Naive thymus-derived CD8-positive, alpha-beta T cell (primary cell): ENCODE results near the gene RRP36. TPM values are rescaled to one million over a fixed set of nuclear protein-coding genes. Genes with fewer than 3 reads are reported as not detected.

Experiments used
- ATAC-seq, 2 donors: fragments of 150-1000 bp; cut with Tn5 transposase in 1 of 2; sonication (Bioruptor Pico), chemical (Tn5 transposase) in 1 of 2; 1 replicate in 1 of 2; 2 replicates in 1 of 2; pipeline ENCODE4 v1.10.0; 2021; ENCODE audit warnings: mild to moderate bottlenecking in 2 of 2, moderate library complexity in 2 of 2
- POLR2A ChIA-PET: fragments of 350-600 bp; sonication (Branson Sonifier 250); formaldehyde crosslinking; loops from one replicate; lab custom pipeline; 2021; ENCODE audit warnings: antibody characterized with exemption; lab: Charles Lee
- DNase-seq, 10 donors: peaks; one replicate each; pipeline versions ENCODE4 v3.0.0 to v3.0.0-alpha.2; 2020 to 2022
- H3K27ac Mint-ChIP-seq, 10 donors: one replicate each; pipeline ENCODE4 v1.8.0; 2020 to 2022; ENCODE audit warnings: mild to moderate bottlenecking in 10 of 10, mixed read lengths in 10 of 10, moderate library complexity in 4 of 10, inconsistent platforms in 1 of 10
- H3K27me3 Mint-ChIP-seq, 5 donors: one replicate each; pipeline ENCODE4 v1.8.0; 2021 to 2022; ENCODE audit warnings: mixed read lengths in 5 of 5
- H3K36me3 Mint-ChIP-seq, 3 donors: one replicate each; pipeline ENCODE4 v1.8.0; 2020 to 2022; ENCODE audit warnings: mixed read lengths in 3 of 3, mild to moderate bottlenecking in 2 of 3, inconsistent platforms in 1 of 3
- H3K4me1 Mint-ChIP-seq, 4 donors: one replicate each; pipeline ENCODE4 v1.8.0; 2021 to 2022; ENCODE audit warnings: mixed read lengths in 4 of 4
- H3K4me3 Mint-ChIP-seq, 10 donors: one replicate each; pipeline ENCODE4 v1.8.0; 2020 to 2022; ENCODE audit warnings: mild to moderate bottlenecking in 10 of 10, mixed read lengths in 10 of 10, moderate library complexity in 6 of 10, inconsistent platforms in 1 of 10
- H3K9me3 Mint-ChIP-seq, 9 donors: one replicate each; pipeline ENCODE4 v1.8.0; 2020 to 2022; ENCODE audit warnings: mixed read lengths in 9 of 9, mild to moderate bottlenecking in 3 of 9, inconsistent platforms in 1 of 9, moderate library complexity in 1 of 9
- polyA plus RNA-seq, 3 donors: library from polyadenylated mRNA; unstranded; fragments of 300-500 nt; fragmentation: Illumina TruSeq; gene quantifications; one replicate each; pipeline ENCODE4 v1.2.3, GENCODE V29; 2021
- total RNA-seq, 8 experiments: library from RNA in 2 of 8; stranded (reverse) in 2 of 8; gene quantifications; one replicate each; pipeline ENCODE4 v1.2.3 and lab custom pipeline; 2021 to 2026

Gene RRP36
- total and polyA plus RNA-seq, 5 experiments from 2014 or later: 52.7 to 74.5 (median 55.5) TPM

- POLR2A ChIA-PET: no interaction called here
- peaks cover 0 to 47% (median 22%) of the 10 kb centered on the region in 3 donors for H3K36me3 Mint-ChIP-seq
- no peak for DNase-seq
- H3K27me3 Mint-ChIP-seq: peaks cover 8 to 23% (median 13%) of the 10 kb centered on the region in 5 donors
- no peak for ATAC-seq
- no peak overlapping the region for H3K27ac Mint-ChIP-seq
- H3K9me3 Mint-ChIP-seq: no peaks in the 10 kb centered on the region
- peak overlapping the region in 8 of 10 donors; percentile 30 to 73 (median 53) for H3K4me3 Mint-ChIP-seq
- peaks cover 3 to 11% (median 9%) of the 10 kb centered on the region in 4 donors for H3K4me1 Mint-ChIP-seq
These were observed 53.6 kb downstream of the RRP36 start for GRCh38 chr6:43074847-43075669.

- ATAC-seq (peak; percentile 79 to 80), DNase-seq (peak in 4 of 10 donors; percentile 11 to 23 (median 18))
- Mint-ChIP-seq H3K4me1 (peaks cover 2 to 11% (median 9%) of the 10 kb centered on the region in 4 donors), H3K36me3 (peaks cover 0 to 41% (median 19%) of the 10 kb centered on the region in 3 donors), H3K27ac (peak within 1 kb of the TSS in 1 of 10 donors; percentile 27), H3K4me3 (peak within 1 kb of the TSS; percentile 58 to 79 (median 70)), H3K27me3 (peaks cover 8 to 23% (median 13%) of the 10 kb centered on the region in 5 donors), H3K9me3 (no peaks in the 10 kb centered on the region)
- POLR2A ChIA-PET: interaction anchor here (0.6 kb wide), 1 partner anchor 996 kb away, joined by 5 read pairs; no protein-coding TSS in a partner anchor
These were observed 54.4 kb downstream of the RRP36 start, which contains the start of gene PTK7 for GRCh38 chr6:43075670-43076463. Gene PTK7, plus strand, starts transcription at chr6:43076314. Its CDS starts 175 bp downstream, at chr6:43076489.

GRCh38 chr6:43076464-43077332 lies 55.3 kb downstream of the RRP36 start:
- H3K36me3 Mint-ChIP-seq: peaks cover 0 to 32% (median 17%) of the 10 kb centered on the region in 3 donors
- peaks cover 8 to 23% (median 13%) of the 10 kb centered on the region in 5 donors for H3K27me3 Mint-ChIP-seq
- peak overlapping the region in 1 of 10 donors; percentile 27 for H3K27ac Mint-ChIP-seq
- H3K9me3 Mint-ChIP-seq: no peaks in the 10 kb centered on the region
- H3K4me3 Mint-ChIP-seq: peak overlapping the region; percentile 55 to 79 (median 66)
- POLR2A ChIA-PET: interaction anchor here (0.6 to 0.7 kb wide), 2 partner anchors 12 to 997 kb away, joined by 3 to 5 read pairs; no protein-coding TSS in a partner anchor
- DNase-seq (peak in 3 of 10 donors; percentile 13 to 43 (median 33)), ATAC-seq (peak; percentile 29 to 51)
- peaks cover 5 to 11% (median 9%) of the 10 kb centered on the region in 4 donors for H3K4me1 Mint-ChIP-seq

- Mint-ChIP-seq H3K36me3 (peaks cover 0 to 26% (median 10%) of the 10 kb centered on the region in 3 donors), H3K9me3 (no peaks in the 10 kb centered on the region), H3K4me3 (peak overlapping the region; percentile 55 to 79 (median 66)), H3K27ac (peak overlapping the region in 1 of 10 donors; percentile 15), H3K27me3 (peaks cover 8 to 23% (median 13%) of the 10 kb centered on the region in 5 donors), H3K4me1 (peaks cover 3 to 11% (median 9%) of the 10 kb centered on the region in 4 donors)
- POLR2A ChIA-PET: interaction anchor here (0.7 kb wide), 1 partner anchor 13 kb away, joined by 3 read pairs; no protein-coding TSS in a partner anchor
- DNase-seq (peak in 1 of 10 donors; percentile 59), ATAC-seq (no peak)
These were observed 55.9 kb downstream of the RRP36 start for GRCh38 chr6:43077333-43077809.

- H3K4me3 Mint-ChIP-seq: peak overlapping the region in 9 of 10 donors; percentile 3 to 77 (median 64)
- peaks cover 8 to 23% (median 13%) of the 10 kb centered on the region in 5 donors for H3K27me3 Mint-ChIP-seq
- H3K36me3 Mint-ChIP-seq: peaks cover 0 to 19% (median 4%) of the 10 kb centered on the region in 3 donors
- POLR2A ChIA-PET: no interaction called here
- no peaks in the 10 kb centered on the region for H3K9me3 Mint-ChIP-seq
- peaks cover 3 to 11% (median 9%) of the 10 kb centered on the region in 4 donors for H3K4me1 Mint-ChIP-seq
- H3K27ac Mint-ChIP-seq: peak overlapping the region in 3 of 10 donors; percentile 3 to 15 (median 5)
- no peak for ATAC-seq
- peak in 1 of 10 donors; percentile 36 for DNase-seq
These were observed 56.6 kb downstream of the RRP36 start for GRCh38 chr6:43077981-43078511.

GRCh38 chr6:43078691-43079090 lies 57.3 kb downstream of the RRP36 start:
- POLR2A ChIA-PET: no interaction called here
- Mint-ChIP-seq H3K36me3 (peaks cover 0 to 12% (median 0%) of the 10 kb centered on the region in 3 donors), H3K27ac (no peak overlapping the region), H3K4me1 (peaks cover 3 to 11% (median 9%) of the 10 kb centered on the region in 4 donors), H3K4me3 (peak overlapping the region in 1 of 10 donors; percentile 8), H3K27me3 (peaks cover 8 to 23% (median 13%) of the 10 kb centered on the region in 5 donors), H3K9me3 (no peaks in the 10 kb centered on the region)
- DNase-seq (peak in 1 of 10 donors; percentile 19), ATAC-seq (no peak)

Other genes with a start within 250 kb of the RRP36 start
- 10 to 100 TPM; 38.6 to 39.9 TPM for gene BICRAL, start 239.6 kb upstream of the RRP36 start, total RNA-seq
- 1 to 10 TPM; 3.6 to 6.3 (median 4.2) TPM for gene BICRAL, start 239.6 kb upstream of the RRP36 start, polyA plus RNA-seq
- 100 to 1,000 TPM; 113 to 135 TPM for gene RPL7L1, start 142.0 kb upstream of the RRP36 start, total RNA-seq
- gene RPL7L1, start 142.0 kb upstream of the RRP36 start, polyA plus RNA-seq: 10 to 100 TPM; 65.3 to 87.9 (median 67.4) TPM
- not detected for gene PTCRA, start 105.6 kb upstream of the RRP36 start, total RNA-seq
- not detected for gene PTCRA, start 105.6 kb upstream of the RRP36 start, polyA plus RNA-seq
- 100 to 1,000 TPM; 102 to 103 TPM for gene CNPY3, start 92.1 kb upstream of the RRP36 start, total RNA-seq
- gene CNPY3, start 92.1 kb upstream of the RRP36 start, polyA plus RNA-seq: 100 to 1,000 TPM in 2 of 3 donors, 10 to 100 TPM in 1; 90.3 to 158 (median 124) TPM
- gene GNMT, start 60.9 kb upstream of the RRP36 start, total RNA-seq: 1 to 10 TPM; 1.9 to 2.1 TPM
- gene GNMT, start 60.9 kb upstream of the RRP36 start, polyA plus RNA-seq: under 1 TPM in 2 of 3 donors, not detected in 1; 0.19 to 0.34 TPM
- gene PEX6, start 42.4 kb upstream of the RRP36 start, total RNA-seq: 10 to 100 TPM; 34.5 to 38.3 TPM
- 10 to 100 TPM; 17.6 to 30.8 (median 23.6) TPM for gene PEX6, start 42.4 kb upstream of the RRP36 start, polyA plus RNA-seq
- 10 to 100 TPM; 27.0 to 32.4 TPM for gene PPP2R5D, start 37.1 kb upstream of the RRP36 start, total RNA-seq
- 10 to 100 TPM; 11.6 to 29.8 (median 17.6) TPM for gene PPP2R5D, start 37.1 kb upstream of the RRP36 start, polyA plus RNA-seq
- 10 to 100 TPM; 33.9 to 38.4 TPM for gene MEA1, start 7.7 kb upstream of the RRP36 start, total RNA-seq
- gene MEA1, start 7.7 kb upstream of the RRP36 start, polyA plus RNA-seq: 10 to 100 TPM; 73.4 to 90.9 (median 77.5) TPM
- 10 to 100 TPM; 71.6 to 77.3 TPM for gene KLHDC3, start 7.4 kb upstream of the RRP36 start, total RNA-seq
- 100 to 1,000 TPM; 107 to 136 (median 117) TPM for gene KLHDC3, start 7.4 kb upstream of the RRP36 start, polyA plus RNA-seq
- 10 to 100 TPM; 13.2 to 14.4 TPM for gene CUL7, start 32.2 kb downstream of the RRP36 start, total RNA-seq
- gene CUL7, start 32.2 kb downstream of the RRP36 start, polyA plus RNA-seq: 1 to 10 TPM; 1.6 to 3.5 (median 1.6) TPM
- gene MRPL2, start 37.8 kb downstream of the RRP36 start, total RNA-seq: 10 to 100 TPM; 58.1 to 59.3 TPM
- gene MRPL2, start 37.8 kb downstream of the RRP36 start, polyA plus RNA-seq: 10 to 100 TPM; 40.7 to 69.9 (median 59.5) TPM
- gene KLC4, start 38.0 kb downstream of the RRP36 start, total RNA-seq: 10 to 100 TPM; 57.2 to 64.6 TPM
- 10 to 100 TPM in 2 of 3 donors, 1 to 10 TPM in 1; 9.9 to 12.7 (median 10.9) TPM for gene KLC4, start 38.0 kb downstream of the RRP36 start, polyA plus RNA-seq
- gene PTK7, start 54.7 kb downstream of the RRP36 start, total RNA-seq: 10 to 100 TPM; 19.4 to 22.2 TPM
- 10 to 100 TPM in 1 of 3 donors, 1 to 10 TPM in 1, not detected in 1; 6.5 to 10.3 TPM for gene PTK7, start 54.7 kb downstream of the RRP36 start, polyA plus RNA-seq
- 10 to 100 TPM; 26.5 to 27.3 TPM for gene SRF, start 149.6 kb downstream of the RRP36 start, total RNA-seq
- gene SRF, start 149.6 kb downstream of the RRP36 start, polyA plus RNA-seq: 1 to 10 TPM; 3.9 to 6.9 (median 5.2) TPM
- gene CUL9, start 160.6 kb downstream of the RRP36 start, total RNA-seq: 100 to 1,000 TPM; 101 to 110 TPM
- 10 to 100 TPM in 2 of 3 donors, 1 to 10 TPM in 1; 6.8 to 10.4 (median 10.3) TPM for gene CUL9, start 160.6 kb downstream of the RRP36 start, polyA plus RNA-seq
- gene DNPH1, start 207.9 kb downstream of the RRP36 start, total RNA-seq: 10 to 100 TPM; 45.9 to 53.8 TPM
- gene DNPH1, start 207.9 kb downstream of the RRP36 start, polyA plus RNA-seq: 100 to 1,000 TPM; 109 to 173 (median 121) TPM
- gene TTBK1, start 221.9 kb downstream of the RRP36 start, total RNA-seq: not detected
- not detected for gene TTBK1, start 221.9 kb downstream of the RRP36 start, polyA plus RNA-seq